Colonic mucosa (tissue), 4 donors: Measurements from ENCODE around the gene LRRC8B. TPM values are rescaled to one million over a fixed set of nuclear protein-coding genes. Genes with fewer than 3 reads are reported as not detected.

Experiments
- DNase-seq: peaks from one replicate; pipeline ENCODE4 v3.0.0-alpha.2; 2020
- H3K27ac ChIP-seq: fragments of 200-600 bp; one replicate; pipeline ENCODE4 v1.8.0; 2021
- H3K27me3 ChIP-seq: fragments of 200-600 bp; one replicate; pipeline ENCODE4 v1.8.0; 2021
- H3K36me3 ChIP-seq: fragments of 200-600 bp; one replicate; pipeline ENCODE4 v1.8.0; 2021
- H3K4me1 ChIP-seq: fragments of 200-600 bp; one replicate; pipeline ENCODE4 v1.8.0; 2021; ENCODE audit warnings: mild to moderate bottlenecking
- H3K4me3 ChIP-seq: fragments of 200-600 bp; one replicate; pipeline ENCODE4 v1.8.0; 2021
- H3K9ac ChIP-seq, 2 donors: one replicate each; pipeline ENCODE4 v1.7.0; 2013; ENCODE audit warnings: control low read depth in 2 of 2, low read depth in 2 of 2, low read length in 2 of 2
- H3K9me3 ChIP-seq: fragments of 200-600 bp; one replicate; pipeline ENCODE4 v1.8.0; 2021
- CTCF ChIP-seq: fragments of 200-600 bp; IDR thresholded peaks from one replicate; pipeline ENCODE4 v1.8.0; 2022; ENCODE audit warnings: antibody characterized with exemption, mild to moderate bottlenecking
- intact Hi-C: fragments of 100-400 bp; cut with DNase I; formaldehyde crosslinking; loops from one replicate; pipeline ENCODE4 v1.14.1; 2022
- total RNA-seq, 2 donors: library from RNA; stranded (reverse); fragmentation: NEBNext Ultra II Directional in 1 of 2; extraction: Animal tissue kit (Norgen Biotek cat#: 25700) in 1 of 2; gene quantifications; one replicate each; pipeline ENCODE4 v1.2.1, GENCODE V29; 2021
- donor health status: healthy.
- donor health status: DM: no; HTN: no; CAD: no.
- donor health status: DM: no; HTN: no; CAD: no.

LRRC8B gene
- total RNA-seq, 2 donors from 2014 or later: 14.4 to 15.0 TPM

GRCh38 chr1:89578946-89579684 is 54.5 kb downstream of the LRRC8B start:
- H3K36me3 ChIP-seq: no peaks in the 10 kb centered on the region
- H3K9ac ChIP-seq: no peak overlapping the region
- H3K27ac ChIP-seq: no peak overlapping the region
- H3K27me3 ChIP-seq: no peaks in the 10 kb centered on the region
- intact Hi-C loops: no loop called here
- H3K4me3 ChIP-seq: no peak overlapping the region
- H3K9me3 ChIP-seq: no peaks in the 10 kb centered on the region
- TF ChIP-seq CTCF: no peak
- no peaks in the 10 kb centered on the region for H3K4me1 ChIP-seq
- no peak for DNase-seq

- H3K4me3 ChIP-seq: no peak overlapping the region
- intact Hi-C loops: no loop called here
- no peaks in the 10 kb centered on the region for H3K27me3 ChIP-seq
- no peak overlapping the region for H3K9ac ChIP-seq
- no peak overlapping the region for H3K27ac ChIP-seq
- H3K9me3 ChIP-seq: no peaks in the 10 kb centered on the region
- no peak for DNase-seq
- no peak for TF ChIP-seq CTCF
- H3K36me3 ChIP-seq: no peaks in the 10 kb centered on the region
- H3K4me1 ChIP-seq: no peaks in the 10 kb centered on the region
Observed at GRCh38 chr1:89580036-89580435, 55.4 kb downstream of the LRRC8B start.

DNA sequence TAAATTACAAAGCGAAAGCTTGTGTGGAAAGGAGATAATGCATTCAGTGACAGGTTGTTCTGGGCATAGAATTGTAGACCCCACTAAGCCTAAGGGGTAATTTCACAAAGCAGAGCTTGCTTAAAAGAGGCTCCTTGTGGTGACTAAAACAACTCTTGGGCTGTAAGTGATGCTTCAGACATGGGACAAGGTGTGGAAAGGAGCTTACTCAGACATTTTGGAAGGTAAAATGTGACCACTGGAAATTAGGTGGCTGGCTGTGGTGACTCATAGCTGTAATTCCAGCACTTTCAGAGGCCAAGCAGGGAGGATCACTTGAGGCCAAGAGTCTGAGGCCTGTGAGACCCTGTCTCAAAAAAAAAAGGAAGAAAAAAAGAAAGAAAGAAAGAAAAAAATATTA is 57.2 kb downstream of the LRRC8B start:
- Histone ChIP-seq H3K9me3 (no peaks in the 10 kb centered on the region), H3K36me3 (no peaks in the 10 kb centered on the region), H3K9ac (no peak overlapping the region), H3K4me1 (no peaks in the 10 kb centered on the region), H3K4me3 (no peak overlapping the region), H3K27ac (no peak overlapping the region), H3K27me3 (no peaks in the 10 kb centered on the region)
- no peak for TF ChIP-seq CTCF
- no peak for DNase-seq
- intact Hi-C loops: no loop called here

- no peaks in the 10 kb centered on the region for H3K4me1 ChIP-seq
- no peaks in the 10 kb centered on the region for H3K27me3 ChIP-seq
- intact Hi-C loops: no loop called here
- H3K9me3 ChIP-seq: no peaks in the 10 kb centered on the region
- H3K4me3 ChIP-seq: no peak overlapping the region
- no peak overlapping the region for H3K27ac ChIP-seq
- no peaks in the 10 kb centered on the region for H3K36me3 ChIP-seq
- no peak for TF ChIP-seq CTCF
- no peak for DNase-seq
- H3K9ac ChIP-seq: no peak overlapping the region
Observed at GRCh38 chr1:89582571-89582970, 57.9 kb downstream of the LRRC8B start.

- no peak for TF ChIP-seq CTCF
- no peaks in the 10 kb centered on the region for H3K4me1 ChIP-seq
- no peaks in the 10 kb centered on the region for H3K9me3 ChIP-seq
- no peaks in the 10 kb centered on the region for H3K36me3 ChIP-seq
- no peak for DNase-seq
- no peaks in the 10 kb centered on the region for H3K27me3 ChIP-seq
- intact Hi-C loops: no loop called here
- no peak overlapping the region for H3K4me3 ChIP-seq
- no peak overlapping the region for H3K27ac ChIP-seq
- H3K9ac ChIP-seq: no peak overlapping the region
Observed at GRCh38 chr1:89584211-89584610, 59.6 kb downstream of the LRRC8B start.
